GM12873 (cell line): ENCODE results near the gene FAM228A.

Experiments
- TF ChIP-seq, protein P1 (sequence below): IDR thresholded peaks from 2 replicates; pipeline ENCODE4 v1.5.1; 2012; ENCODE audit warnings: low read depth, mild to moderate bottlenecking, moderate library complexity, low read length, control low read depth; ENCODE audit not compliant: insufficient read depth; ENCODE audit errors: missing control alignments

Gene FAM228A

DNA sequence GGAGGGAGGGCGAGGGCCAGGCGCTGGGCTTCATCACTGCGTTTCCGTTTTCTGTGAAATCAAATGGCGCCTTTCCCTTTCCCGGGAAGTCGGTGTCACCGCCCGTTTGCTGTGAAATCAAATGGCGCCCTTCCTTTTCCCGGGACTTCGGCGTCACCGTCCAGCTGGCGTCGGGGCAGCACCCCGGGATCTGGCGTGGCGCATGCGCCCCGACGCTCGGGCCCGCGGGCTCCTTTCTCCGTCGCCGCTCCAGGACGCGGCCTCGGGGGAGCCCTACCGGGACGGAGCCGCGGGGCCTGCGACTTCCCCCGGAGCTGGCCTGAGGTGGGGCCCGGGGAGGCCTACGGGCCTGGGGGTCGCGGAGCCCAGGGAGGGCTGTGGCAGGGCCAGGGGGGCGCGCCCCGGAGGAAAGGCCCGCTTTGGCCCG, at the start of gene FAM228A:
TSS of gene FAM228A (plus strand) at position 203 of the 427 bp plus-strand sequence. CDS start 428 bp downstream, outside the sequence.
- TF ChIP-seq, protein P1, sequence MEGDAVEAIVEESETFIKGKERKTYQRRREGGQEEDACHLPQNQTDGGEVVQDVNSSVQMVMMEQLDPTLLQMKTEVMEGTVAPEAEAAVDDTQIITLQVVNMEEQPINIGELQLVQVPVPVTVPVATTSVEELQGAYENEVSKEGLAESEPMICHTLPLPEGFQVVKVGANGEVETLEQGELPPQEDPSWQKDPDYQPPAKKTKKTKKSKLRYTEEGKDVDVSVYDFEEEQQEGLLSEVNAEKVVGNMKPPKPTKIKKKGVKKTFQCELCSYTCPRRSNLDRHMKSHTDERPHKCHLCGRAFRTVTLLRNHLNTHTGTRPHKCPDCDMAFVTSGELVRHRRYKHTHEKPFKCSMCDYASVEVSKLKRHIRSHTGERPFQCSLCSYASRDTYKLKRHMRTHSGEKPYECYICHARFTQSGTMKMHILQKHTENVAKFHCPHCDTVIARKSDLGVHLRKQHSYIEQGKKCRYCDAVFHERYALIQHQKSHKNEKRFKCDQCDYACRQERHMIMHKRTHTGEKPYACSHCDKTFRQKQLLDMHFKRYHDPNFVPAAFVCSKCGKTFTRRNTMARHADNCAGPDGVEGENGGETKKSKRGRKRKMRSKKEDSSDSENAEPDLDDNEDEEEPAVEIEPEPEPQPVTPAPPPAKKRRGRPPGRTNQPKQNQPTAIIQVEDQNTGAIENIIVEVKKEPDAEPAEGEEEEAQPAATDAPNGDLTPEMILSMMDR = no peak

DNA sequence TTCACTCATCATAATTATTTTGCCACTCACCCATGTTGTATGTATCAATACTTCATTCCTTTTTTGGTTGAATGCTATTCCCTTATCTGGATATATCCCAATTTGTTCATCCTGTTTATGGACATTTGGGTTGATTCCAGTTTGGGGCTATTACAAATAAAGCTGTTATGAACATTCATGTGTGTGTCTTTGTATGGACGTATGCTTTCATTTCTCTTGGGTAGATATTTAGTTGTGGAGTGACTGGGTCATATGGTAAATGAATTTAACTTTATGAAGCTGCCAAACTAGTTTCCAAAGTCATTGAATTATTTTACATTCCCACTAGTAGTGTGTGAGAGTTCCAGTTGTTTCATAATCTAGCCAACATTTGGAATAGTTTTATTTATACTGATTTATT, 48.9 kb upstream of the FAM228A start:
- TF ChIP-seq, protein P1 = no peak

DNA sequence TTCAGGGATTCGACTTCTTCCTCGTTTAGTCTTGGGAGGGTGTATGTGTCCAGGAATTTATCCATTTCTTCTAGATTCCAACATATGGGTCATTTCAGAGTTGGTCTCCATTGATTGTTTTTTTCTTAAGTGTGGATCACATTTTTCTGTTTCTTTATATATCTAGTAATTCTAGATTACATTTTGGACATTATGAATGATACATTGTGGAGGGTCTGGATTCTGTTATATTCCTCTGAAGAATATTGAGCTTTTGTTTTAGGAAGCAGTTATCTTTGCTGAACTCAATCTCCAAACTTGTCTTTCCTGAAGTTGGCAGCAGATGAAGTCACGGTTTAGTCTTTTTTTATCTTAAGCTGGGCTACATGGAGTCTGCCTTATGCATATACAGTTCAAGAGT, 42.3 kb upstream of the FAM228A start:
- TF ChIP-seq, protein P1 = no peak

- TF ChIP-seq, protein P1 = no peak
Observed at GRCh38 chr2:24147364-24147763, 27.5 kb upstream of the FAM228A start.

GRCh38 chr2:24152413-24153197, 22.2 kb upstream of the FAM228A start:
- TF ChIP-seq, protein P1 = no peak

DNA sequence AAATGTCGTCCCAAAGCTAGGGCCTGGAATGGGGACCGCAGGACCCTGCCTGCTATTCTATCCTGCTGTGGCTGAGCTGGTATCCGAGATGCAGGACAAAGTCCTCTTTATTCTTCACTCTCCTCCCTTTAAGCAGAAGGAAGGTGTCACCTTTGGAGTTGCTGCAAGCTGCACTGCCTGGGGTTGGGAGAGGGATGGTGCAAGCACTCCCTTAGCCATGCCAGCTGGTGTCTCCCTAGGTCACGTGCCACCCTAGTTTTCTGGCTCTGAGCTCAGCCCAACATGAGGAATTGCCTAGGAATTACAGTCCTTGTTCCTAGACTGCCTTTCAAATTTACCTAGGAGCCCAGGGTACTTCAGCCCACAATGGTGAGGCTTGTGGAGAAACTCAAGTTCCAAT, 21.4 kb upstream of the FAM228A start:
- TF ChIP-seq, protein P1 = no peak

DNA sequence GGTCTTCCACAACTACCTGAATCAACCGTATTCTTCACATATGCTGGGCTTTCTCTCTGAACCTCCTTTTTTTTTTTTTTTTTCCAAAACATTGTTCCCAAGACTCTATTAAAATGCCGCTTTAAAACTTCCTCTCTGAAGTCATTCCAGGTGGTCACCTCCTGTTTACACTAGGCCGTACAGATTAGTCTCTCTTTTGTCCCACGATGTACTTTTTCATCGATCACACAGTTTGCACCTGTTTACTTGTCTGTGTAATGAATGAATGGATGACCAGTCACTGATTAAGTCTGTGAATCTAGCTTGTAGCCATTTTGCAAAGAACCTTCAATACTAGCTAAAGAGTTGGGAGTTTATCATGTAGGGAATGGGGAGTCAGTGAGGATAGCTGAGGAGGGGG, 16.7 kb upstream of the FAM228A start:
- TF ChIP-seq, protein P1 = no peak
